Kidney tubule cell (primary cell): Measurements from ENCODE around the gene PRDM13.
"Not testable (repeated sequence)": the region's sequence is repeated elsewhere in the genome, so short reads cannot be mapped to it uniquely, and the experiment has no call there.

Source experiments
- DNase-seq: peaks from one replicate; pipeline ENCODE4 v3.0.0-alpha.2; 2018; ENCODE audit warnings: low spot score

PRDM13 gene

GRCh38 chr6:99606656-99607415, at the start of gene PRDM13:
TSS of gene PRDM13 (plus strand) at chr6:99606833. CDS start at chr6:99607035, 202 bp downstream.
- DNase-seq: no peak

GRCh38 chr6:99559057-99559456, 47.6 kb upstream of the PRDM13 start:
- DNase-seq: no peak

GRCh38 chr6:99560668-99561067, 46.0 kb upstream of the PRDM13 start:
- no peak for DNase-seq

GRCh38 chr6:99563056-99563723, 43.4 kb upstream of the PRDM13 start:
- DNase-seq: no peak

- DNase-seq: peak; percentile 97
Observed at GRCh38 chr6:99568103-99568933, 38.3 kb upstream of the PRDM13 start, which contains the start of gene CCNC. TSS of gene CCNC (minus strand) at chr6:99568660. CDS start at chr6:99568527, 133 bp downstream.

- DNase-seq: no peak
Observed at GRCh38 chr6:99573980-99574617, 32.5 kb upstream of the PRDM13 start.

GRCh38 chr6:99575544-99576227, 30.9 kb upstream of the PRDM13 start:
- DNase-seq: no peak

GRCh38 chr6:99579781-99580180, 26.9 kb upstream of the PRDM13 start:
- DNase-seq: no peak

GRCh38 chr6:99587792-99588191, 18.8 kb upstream of the PRDM13 start:
- DNase-seq: no peak

GRCh38 chr6:99588618-99589289, 17.9 kb upstream of the PRDM13 start:
- DNase-seq: peak; percentile 80

GRCh38 chr6:99589290-99589672, 17.4 kb upstream of the PRDM13 start:
- DNase-seq: no peak

- DNase-seq: no peak
Observed at GRCh38 chr6:99589907-99590493, 16.6 kb upstream of the PRDM13 start.

- DNase-seq: no peak
Observed at GRCh38 chr6:99590728-99591672, 15.6 kb upstream of the PRDM13 start.

- no peak for DNase-seq
Observed at GRCh38 chr6:99591673-99592364, 14.8 kb upstream of the PRDM13 start.

GRCh38 chr6:99592900-99593299, 13.7 kb upstream of the PRDM13 start:
- no peak for DNase-seq

- DNase-seq: not testable (repeated sequence)
Observed at GRCh38 chr6:99594696-99595095, 11.9 kb upstream of the PRDM13 start.

- no peak for DNase-seq
Observed at GRCh38 chr6:99602520-99603420, 3.9 kb upstream of the PRDM13 start.
